ENCODE results near the gene ITGB6. TPM values are rescaled to one million over a fixed set of nuclear protein-coding genes. Genes with fewer than 3 reads are reported as not detected.

ITGB6 gene
- total RNA-seq, 1 donor from 2014 or later = not detected

- Mint-ChIP-seq H3K27ac (ENCODE audit: unreplicated experiment) (no peak overlapping the region), H3K36me3 (ENCODE audit: low read depth) (peaks cover 20% of the 10 kb centered on the region), H3K4me3 (no peak overlapping the region), H3K27me3 (ENCODE audit: low read depth) (no peaks in the 10 kb centered on the region), H3K4me1 (no peaks in the 10 kb centered on the region), H3K9me3 (peaks cover 25% of the 10 kb centered on the region)
- DNase-seq (ENCODE audit: low read depth, low spot score) = no peak
- peak; percentile 38 for TF ChIP-seq CTCF (conservative IDR thresholded peaks at IDR 0.05)
Observed at GRCh38 chr2:160085662-160086061, 114.4 kb downstream of the ITGB6 start.

GRCh38 chr2:160077912-160078810 lies 121.9 kb downstream of the ITGB6 start:
- Mint-ChIP-seq H3K9me3 (peaks cover 10% of the 10 kb centered on the region), H3K27ac (ENCODE audit: unreplicated experiment) (no peak overlapping the region), H3K27me3 (ENCODE audit: low read depth) (no peaks in the 10 kb centered on the region), H3K4me3 (no peak overlapping the region), H3K4me1 (no peaks in the 10 kb centered on the region), H3K36me3 (ENCODE audit: low read depth) (no peaks in the 10 kb centered on the region)
- no peak for TF ChIP-seq CTCF (conservative IDR thresholded peaks at IDR 0.05)
- DNase-seq (ENCODE audit: low read depth, low spot score) = no peak

- Mint-ChIP-seq H3K4me1 (no peaks in the 10 kb centered on the region), H3K36me3 (ENCODE audit: low read depth) (no peaks in the 10 kb centered on the region), H3K9me3 (peaks cover 10% of the 10 kb centered on the region), H3K27ac (ENCODE audit: unreplicated experiment) (no peak overlapping the region), H3K4me3 (no peak overlapping the region), H3K27me3 (ENCODE audit: low read depth) (no peaks in the 10 kb centered on the region)
- TF ChIP-seq CTCF (conservative IDR thresholded peaks at IDR 0.05) = no peak
- no peak for DNase-seq (ENCODE audit: low read depth, low spot score)
Observed at GRCh38 chr2:160076914-160077313, 123.2 kb downstream of the ITGB6 start.

- H3K4me3 Mint-ChIP-seq = no peak overlapping the region
- H3K9me3 Mint-ChIP-seq = peaks cover 14% of the 10 kb centered on the region
- no peak for TF ChIP-seq CTCF (conservative IDR thresholded peaks at IDR 0.05)
- no peaks in the 10 kb centered on the region for H3K36me3 Mint-ChIP-seq (ENCODE audit: low read depth)
- no peaks in the 10 kb centered on the region for H3K4me1 Mint-ChIP-seq
- no peak for DNase-seq (ENCODE audit: low read depth, low spot score)
- H3K27ac Mint-ChIP-seq (ENCODE audit: unreplicated experiment) = no peak overlapping the region
- peaks cover 2% of the 10 kb centered on the region for H3K27me3 Mint-ChIP-seq (ENCODE audit: low read depth)
Observed at GRCh38 chr2:160076241-160076640, 123.8 kb downstream of the ITGB6 start.

GRCh38 chr2:160075171-160075570 lies 124.9 kb downstream of the ITGB6 start:
- H3K27me3 Mint-ChIP-seq (ENCODE audit: low read depth) = peaks cover 3% of the 10 kb centered on the region
- no peak for TF ChIP-seq CTCF (conservative IDR thresholded peaks at IDR 0.05)
- peaks cover 12% of the 10 kb centered on the region for H3K9me3 Mint-ChIP-seq
- no peak for DNase-seq (ENCODE audit: low read depth, low spot score)
- H3K4me3 Mint-ChIP-seq = no peak overlapping the region
- H3K27ac Mint-ChIP-seq (ENCODE audit: unreplicated experiment) = no peak overlapping the region
- no peaks in the 10 kb centered on the region for H3K4me1 Mint-ChIP-seq
- peaks cover 2% of the 10 kb centered on the region for H3K36me3 Mint-ChIP-seq (ENCODE audit: low read depth)
